Iris pigment epithelial cell (primary cell): ENCODE data around the gene FAM13A.
"Not testable (repeated sequence)": the region's sequence is repeated elsewhere in the genome, so short reads cannot be mapped to it uniquely, and the experiment has no call there.

Source experiments
- DNase-seq: peaks from one replicate; pipeline ENCODE4 v3.0.0-alpha.2; 2011; ENCODE audit warnings: low read depth

The FAM13A gene

DNA sequence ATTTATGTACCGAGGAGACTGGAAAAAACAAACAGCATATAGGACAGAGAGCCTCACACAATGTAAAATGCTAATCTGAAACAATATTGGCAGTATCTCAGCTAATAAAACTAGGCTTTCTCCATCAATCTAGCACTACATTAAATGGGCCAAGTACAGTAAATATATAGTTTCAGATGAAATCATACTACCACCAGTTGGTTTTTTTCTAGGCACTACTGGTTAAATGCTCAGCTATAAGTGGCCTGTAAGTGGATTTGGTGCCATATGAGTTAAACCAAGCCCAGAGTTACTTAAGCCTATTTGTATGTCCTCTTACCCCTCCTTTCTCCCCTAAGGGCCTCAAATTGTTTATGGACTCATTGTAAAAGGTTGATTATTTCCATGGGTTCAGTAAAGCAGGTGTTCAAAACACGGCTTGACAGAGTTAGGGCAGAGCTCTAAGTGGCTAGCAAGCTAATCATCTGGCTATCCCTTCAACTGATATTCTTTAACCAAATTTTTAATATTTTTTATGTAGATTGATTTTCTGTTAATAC is 57.5 kb downstream of the FAM13A start:
- no peak for DNase-seq

DNA sequence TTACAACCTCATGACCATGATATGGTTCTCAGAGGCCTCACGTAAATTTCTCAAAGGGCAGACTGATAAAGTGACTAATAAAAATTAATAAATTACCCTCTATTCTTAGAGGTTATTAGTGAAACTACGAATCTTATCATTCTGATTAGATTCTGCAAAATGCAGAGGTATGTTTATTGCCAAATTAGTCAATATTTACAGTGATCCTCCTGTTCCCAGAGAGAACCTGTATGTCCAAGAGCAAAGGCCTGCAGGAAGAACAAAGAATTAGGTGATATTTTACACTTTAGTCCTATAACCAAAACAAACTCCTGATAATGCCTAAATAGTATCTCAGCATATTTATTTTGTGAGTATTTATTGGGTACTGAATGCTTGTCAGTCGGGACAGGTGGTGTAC is 58.1 kb downstream of the FAM13A start:
- no peak for DNase-seq

DNA sequence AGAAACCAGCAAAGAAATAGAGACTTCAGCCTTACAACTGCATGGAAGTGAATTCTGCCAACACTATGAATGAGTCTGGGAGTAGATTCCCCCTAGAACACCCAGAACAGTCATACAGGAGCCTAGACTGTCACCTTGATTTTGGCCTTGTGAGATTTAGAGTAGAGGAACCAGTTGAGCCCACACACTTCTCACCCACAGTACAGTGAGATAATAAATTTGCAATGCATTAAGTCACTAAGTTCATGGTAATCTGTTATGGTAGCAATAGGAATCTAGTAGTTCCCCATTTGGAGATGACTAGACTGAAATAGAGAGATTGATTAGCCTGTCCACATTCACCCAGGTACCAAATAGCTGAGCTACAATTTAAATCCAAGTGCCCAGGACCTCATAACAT is 59.0 kb downstream of the FAM13A start:
- no peak for DNase-seq

- no peak for DNase-seq
Measured at GRCh38 chr4:88995874-88996273, 61.1 kb downstream of the FAM13A start.

GRCh38 chr4:88995257-88995656 is 61.7 kb downstream of the FAM13A start:
- not testable (repeated sequence) for DNase-seq

DNA sequence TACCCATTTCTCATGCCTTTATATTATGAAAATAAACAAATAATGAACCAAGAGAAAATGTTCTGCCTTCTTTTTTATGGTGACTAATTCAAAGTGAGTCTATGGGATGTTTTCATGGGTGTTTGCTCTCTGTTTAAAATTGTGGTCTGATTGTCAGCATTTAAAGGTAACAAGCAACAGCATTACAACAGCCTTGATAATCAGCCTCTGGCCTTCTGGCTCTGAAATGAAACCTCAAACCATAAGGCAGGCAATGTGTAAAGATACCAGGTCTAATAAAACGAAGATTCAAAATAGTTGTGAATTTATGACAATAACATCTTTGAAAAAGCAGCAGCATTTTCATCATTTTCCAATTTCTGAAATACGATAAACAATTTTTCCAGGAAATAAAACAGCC is 63.7 kb downstream of the FAM13A start:
- DNase-seq, result no peak

DNA sequence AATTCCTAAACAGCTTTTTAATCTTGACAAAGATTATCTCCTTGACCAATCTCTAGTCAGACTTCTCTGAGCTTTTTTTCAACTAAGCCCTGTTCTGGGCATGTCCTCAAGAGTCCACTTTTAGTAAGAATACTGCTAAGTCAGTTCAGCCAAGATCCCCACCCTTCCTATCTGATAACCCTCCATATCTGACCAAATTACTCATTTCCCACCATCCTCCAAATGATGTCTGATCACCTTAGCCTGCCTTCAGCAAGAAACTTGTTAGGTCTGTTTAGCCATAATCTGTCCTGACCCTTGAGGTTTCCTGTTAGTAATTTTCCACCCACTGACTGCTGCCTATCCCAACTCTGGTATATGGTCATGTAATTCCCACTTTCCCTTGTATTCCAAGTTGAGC is 65.2 kb downstream of the FAM13A start:
- peak; percentile 61 for DNase-seq

GRCh38 chr4:88989990-88990389 is 67.0 kb downstream of the FAM13A start:
- no peak for DNase-seq

- DNase-seq, result peak; percentile 91
Measured at GRCh38 chr4:88985088-88985773, 71.8 kb downstream of the FAM13A start.

DNA sequence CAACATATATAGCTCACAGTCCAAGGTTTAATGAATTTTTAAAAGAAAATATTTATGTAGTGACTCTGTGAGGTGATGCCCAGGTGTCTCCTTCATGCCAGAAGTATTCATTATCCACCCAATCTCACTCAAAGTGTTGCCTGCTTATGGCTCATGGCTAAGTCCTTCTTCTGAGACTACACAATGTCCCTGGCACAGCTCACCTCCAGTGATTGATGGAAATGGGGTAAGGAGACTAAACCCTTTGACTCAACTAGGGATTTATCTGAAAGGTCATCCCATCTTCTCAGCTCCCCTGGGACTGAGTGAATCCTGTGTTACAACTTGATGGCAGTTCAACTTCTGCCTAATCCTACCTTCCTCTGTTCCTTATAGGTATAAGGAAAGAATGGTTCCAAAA is 74.2 kb downstream of the FAM13A start:
- no peak for DNase-seq

DNA sequence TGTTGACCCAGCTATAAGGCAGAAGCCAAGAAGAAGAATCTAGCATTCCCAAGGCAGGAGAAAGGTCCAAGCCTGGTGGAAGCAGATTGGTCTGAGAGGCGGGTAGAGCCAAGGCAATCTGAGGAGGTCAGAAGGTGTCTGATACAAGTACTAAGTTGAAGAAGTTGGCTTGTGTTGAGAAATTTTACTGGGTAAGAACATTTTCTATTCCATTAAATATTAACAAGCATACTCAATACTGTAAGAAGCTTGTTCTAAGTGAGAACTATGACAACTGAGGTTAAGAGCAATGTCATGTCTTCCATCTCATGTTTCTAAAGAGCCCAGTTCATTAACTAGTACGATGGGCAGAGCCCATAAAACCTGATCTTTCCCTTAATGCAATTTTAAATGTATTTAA is 75.0 kb downstream of the FAM13A start:
- no peak for DNase-seq

GRCh38 chr4:88981556-88981955 is 75.4 kb downstream of the FAM13A start:
- no peak for DNase-seq

DNA sequence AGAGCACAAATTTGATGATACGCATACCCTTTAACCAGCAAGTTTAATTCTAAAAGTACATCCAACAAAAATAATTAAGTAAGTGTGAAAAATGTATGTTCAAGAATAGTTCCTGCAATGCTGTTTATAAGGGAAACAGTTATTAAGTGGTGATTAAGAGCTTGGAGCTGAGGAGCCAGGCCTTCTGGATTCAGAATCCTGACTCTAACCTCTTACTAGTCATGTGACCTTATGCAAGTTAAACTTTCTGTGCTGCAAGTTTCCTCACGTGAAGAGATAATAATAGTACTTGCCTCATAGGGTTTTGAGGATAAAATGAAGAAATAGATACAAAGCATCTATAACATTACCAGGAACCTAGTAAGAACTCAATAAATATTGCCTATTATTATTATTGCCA is 77.7 kb downstream of the FAM13A start:
- DNase-seq, result no peak

DNA sequence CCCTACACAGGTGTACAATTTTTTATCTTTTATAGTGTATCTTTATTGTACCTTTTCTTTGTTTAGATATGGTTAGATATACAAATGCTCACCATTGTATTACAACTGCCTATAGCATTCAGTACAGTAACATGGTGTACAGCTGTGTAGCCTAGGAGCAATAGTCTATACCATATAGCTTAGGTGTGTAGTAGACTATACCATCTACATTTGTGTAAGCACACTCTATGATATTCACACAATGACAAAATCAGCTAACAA is 80.3 kb downstream of the FAM13A start:
- DNase-seq, result no peak

DNA sequence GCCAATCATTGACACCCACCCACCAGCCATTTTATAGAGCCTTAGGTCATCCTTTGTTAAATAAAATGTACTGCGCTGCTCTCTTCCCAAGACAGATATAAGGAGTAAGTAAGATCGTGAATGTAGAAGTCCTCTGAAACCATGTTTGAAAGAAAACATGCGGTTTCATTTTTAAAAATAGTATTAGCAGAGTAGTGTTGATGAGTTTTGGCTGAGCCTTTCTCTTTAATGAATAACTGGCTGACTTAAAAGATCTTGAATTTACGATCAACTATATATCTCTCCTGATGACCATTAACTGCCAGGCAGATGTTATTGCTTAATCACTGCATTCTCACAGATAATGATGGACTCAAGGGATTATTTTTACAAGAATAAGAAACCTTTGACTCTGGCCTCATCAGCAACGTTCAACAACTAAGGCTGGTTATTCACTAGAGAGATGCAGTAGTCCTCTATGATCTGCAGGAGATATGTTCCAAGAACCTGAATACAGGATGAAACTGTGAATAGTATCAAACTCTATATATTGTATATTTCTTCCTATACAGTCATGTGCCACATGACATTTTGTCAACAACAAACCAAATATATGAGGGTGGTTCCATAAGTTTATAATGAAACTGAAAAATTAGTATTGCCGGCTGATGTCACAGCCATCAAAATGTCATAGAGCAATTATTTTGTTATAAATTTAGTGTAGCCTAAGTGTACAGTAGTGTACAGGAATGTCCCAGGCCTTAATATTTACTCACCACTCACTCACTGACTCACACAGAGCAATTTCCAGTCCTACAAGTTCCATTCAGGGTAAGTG is 80.8 kb downstream of the FAM13A start:
- DNase-seq, result no peak

DNA sequence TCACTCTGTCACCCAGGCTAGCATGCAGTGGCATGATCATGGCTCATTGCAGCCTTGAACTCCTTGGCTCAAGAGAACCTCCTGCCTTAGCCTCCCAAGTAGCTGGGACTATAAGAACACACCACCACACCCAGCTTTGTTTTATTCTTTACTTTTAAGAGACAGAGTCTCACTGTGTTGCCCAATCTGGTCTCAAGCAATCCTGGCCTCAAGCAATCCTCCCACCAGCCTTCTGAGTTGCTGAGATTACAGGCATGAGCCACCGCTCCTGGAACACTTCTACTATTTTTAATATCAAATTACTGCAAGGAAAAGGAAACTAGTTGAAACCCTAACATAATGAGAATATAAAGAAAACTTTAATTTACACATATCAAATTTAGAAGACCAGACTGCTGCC is 85.4 kb downstream of the FAM13A start:
- DNase-seq, result peak; percentile 62

DNA sequence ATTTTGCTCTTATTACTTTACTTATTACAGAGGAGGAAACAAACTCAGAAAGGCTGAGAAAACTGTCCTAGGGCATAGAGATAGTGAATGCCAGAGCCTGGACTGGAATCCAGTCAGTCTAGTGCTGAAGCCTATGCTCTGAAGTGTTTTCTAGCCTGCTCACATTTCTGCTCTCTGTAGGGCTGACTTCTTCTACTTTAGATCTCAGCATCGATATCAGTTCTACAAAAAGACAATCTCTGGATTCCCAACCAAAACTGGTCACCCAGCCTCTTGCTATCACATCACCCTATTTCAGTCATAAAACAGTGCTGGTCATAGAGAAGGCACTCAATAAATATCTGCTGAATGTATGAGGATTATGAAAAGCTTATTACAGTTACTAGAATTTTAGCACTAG is 87.2 kb downstream of the FAM13A start:
- DNase-seq, result no peak

GRCh38 chr4:88969271-88969670 is 87.7 kb downstream of the FAM13A start:
- no peak for DNase-seq

GRCh38 chr4:88967883-88968331 is 89.1 kb downstream of the FAM13A start:
- DNase-seq, result no peak

GRCh38 chr4:88965053-88965452 is 91.9 kb downstream of the FAM13A start:
- no peak for DNase-seq

DNA sequence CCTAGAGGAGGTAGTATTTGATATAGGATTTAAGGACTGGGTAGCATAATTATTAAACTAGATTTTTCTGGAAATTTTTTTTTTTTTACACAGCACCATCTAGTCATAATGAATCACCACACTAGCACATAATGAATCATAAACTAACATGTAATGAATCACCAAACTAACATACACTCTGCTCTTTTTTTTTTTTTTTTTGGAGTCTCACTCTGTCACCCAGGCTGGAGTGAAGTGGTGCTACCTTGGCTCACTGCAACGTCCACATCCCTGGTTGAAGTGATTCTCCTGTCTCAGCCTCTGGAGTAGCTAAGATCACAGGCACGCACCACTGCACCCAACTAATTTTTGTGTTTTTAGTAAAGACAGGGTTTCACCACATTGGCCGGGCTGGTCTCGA is 92.5 kb downstream of the FAM13A start:
- DNase-seq, result no peak

DNA sequence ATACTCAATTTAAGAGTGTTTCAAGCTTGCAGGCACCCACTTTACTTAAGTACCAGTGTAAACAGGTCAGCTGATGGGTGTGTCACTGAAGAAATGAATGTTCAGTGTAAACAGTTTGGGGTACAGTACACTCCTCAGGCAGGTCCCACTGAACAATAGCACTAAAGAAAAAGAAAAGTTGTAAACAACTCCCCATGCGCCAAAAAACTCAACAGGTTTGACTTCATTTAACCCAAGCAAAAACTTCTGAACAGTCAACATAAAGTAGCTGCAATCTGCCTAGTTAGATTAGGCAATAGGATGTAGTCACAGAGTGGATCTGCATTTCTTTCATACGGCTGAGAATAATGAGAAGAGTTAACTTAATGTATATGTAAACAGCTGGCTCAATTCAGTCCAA is 93.2 kb downstream of the FAM13A start:
- peak; percentile 73 for DNase-seq

DNA sequence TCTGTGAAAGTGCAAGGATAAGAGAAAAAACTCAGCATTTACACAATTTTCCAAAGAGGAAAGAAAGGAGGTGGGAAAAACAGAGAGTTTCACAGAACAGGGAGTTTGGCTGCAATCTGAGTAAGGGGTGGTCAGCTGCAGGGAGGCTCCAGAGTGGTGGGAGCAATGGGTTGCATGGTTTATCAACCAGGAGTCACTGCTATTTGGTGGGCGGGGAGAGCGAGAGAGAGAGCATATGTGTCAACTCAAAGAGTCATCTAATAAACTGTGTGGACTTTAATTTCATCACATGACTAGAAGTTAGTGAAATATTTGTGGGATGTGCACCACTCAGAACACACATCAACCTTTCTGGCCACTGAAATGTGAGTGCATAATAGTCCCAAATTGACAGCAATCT is 94.6 kb downstream of the FAM13A start:
- no peak for DNase-seq

DNA sequence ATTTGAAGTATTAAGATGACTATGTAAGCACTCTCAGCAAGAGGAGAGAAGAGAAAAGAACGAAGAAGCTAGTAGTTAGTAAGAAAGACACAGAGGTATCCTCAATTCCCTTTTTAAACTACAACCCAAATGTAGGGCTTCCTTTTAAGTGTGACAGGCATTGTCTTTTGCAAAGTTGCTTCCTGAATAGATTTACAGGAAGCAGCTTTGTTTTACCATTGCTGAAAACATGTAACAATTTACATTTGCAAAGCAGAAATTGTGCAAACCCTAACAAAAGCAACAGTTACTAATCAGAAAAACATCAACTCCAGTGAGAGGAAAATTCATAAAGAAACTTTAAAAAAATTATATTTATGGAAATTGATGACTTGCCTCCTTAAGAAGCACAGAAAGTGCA is 96.4 kb downstream of the FAM13A start:
- DNase-seq, result no peak
